K562 (cell line): ENCODE results near the gene RPS2.

Experiments used
- CBX8 ChIP-seq: fragments of 200-600 bp; sonication (generic); IDR thresholded peaks from 2 replicates; pipeline ENCODE4 v1.6.1; 2012; ENCODE audit warnings: borderline replicate concordance, mixed run types, low read depth, mild to moderate bottlenecking, moderate library complexity, mixed read lengths, low read length, control low read depth, inconsistent platforms; ENCODE audit not compliant: poor library complexity, severe bottlenecking; ENCODE audit errors: extremely low read depth
- ILK ChIP-seq: fragments of 450-650 bp; IDR thresholded peaks from 2 replicates; pipeline ENCODE4 v1.6.1; 2016; ENCODE audit warnings: missing genetic modification characterization, low read depth, mild to moderate bottlenecking, missing compliant biosample characterization, moderate library complexity, borderline replicate concordance
- PTTG1 ChIP-seq: fragments of 450-650 bp; IDR thresholded peaks from 2 replicates; pipeline ENCODE4 v1.6.1; 2016; ENCODE audit warnings: low read depth, mild to moderate bottlenecking, missing genetic modification characterization, missing compliant biosample characterization
- SAFB2 ChIP-seq: fragments of 200-400 bp; formaldehyde crosslinking; IDR thresholded peaks from 2 replicates; pipeline ENCODE4 v1.6.1; 2018; ENCODE audit warnings: borderline replicate concordance, low read length, low read depth, moderate library complexity; ENCODE audit not compliant: severe bottlenecking

GRCh38 chr16:2008009-2008526, 43.4 kb upstream of the RPS2 start:
- TF ChIP-seq ILK (tag) (no peak), PTTG1 (tag) (no peak), SAFB2 (no peak), CBX8 (no peak)
